DOHH2 (cell line): Measurements from ENCODE around the gene OR8B12.

Source experiments
- H3F3A ChIP-seq: fragments of 200-600 bp; sonication (generic), shearing (Covaris generic); 2 replicates; pipeline ENCODE4 v1.6.0; 2016; ENCODE audit warnings: antibody characterized with exemption, mild to moderate bottlenecking; ENCODE audit not compliant: control insufficient read depth, insufficient read depth
- H3K27ac ChIP-seq: fragments of 200-600 bp; sonication (generic); 2 replicates; pipeline ENCODE4 v1.5.1; 2014; ENCODE audit warnings: low read depth, mild to moderate bottlenecking, low read length, moderate library complexity
- H3K27me3 ChIP-seq: fragments of 200-600 bp; sonication (generic); 2 replicates; pipeline ENCODE4 v1.6.1; 2014; ENCODE audit warnings: mild to moderate bottlenecking, low read length, mixed read lengths; ENCODE audit not compliant: control insufficient read depth
- H3K36me3 ChIP-seq: fragments of 200-600 bp; sonication (generic); 2 replicates; pipeline ENCODE4 v1.6.1; 2014; ENCODE audit warnings: mild to moderate bottlenecking, low read length, moderate library complexity, mixed read lengths; ENCODE audit not compliant: control insufficient read depth
- H3K4me1 ChIP-seq: fragments of 200-600 bp; sonication (generic); 2 replicates; pipeline ENCODE4 v1.6.1; 2014; ENCODE audit warnings: mild to moderate bottlenecking, low read length, mixed read lengths; ENCODE audit not compliant: control insufficient read depth
- H3K4me2 ChIP-seq: fragments of 200-600 bp; sonication (generic); 2 replicates; pipeline ENCODE4 v1.6.0; 2014; ENCODE audit warnings: mild to moderate bottlenecking, low read length, moderate library complexity
- H3K4me3 ChIP-seq: fragments of 200-600 bp; sonication (generic); 2 replicates; pipeline ENCODE4 v1.5.1; 2014; ENCODE audit warnings: mild to moderate bottlenecking, low read length, mixed read lengths
- H3K79me2 ChIP-seq: fragments of 200-600 bp; sonication (generic); 2 replicates; pipeline ENCODE4 v1.6.1; 2014; ENCODE audit warnings: mild to moderate bottlenecking, low read length, mixed read lengths; ENCODE audit not compliant: control insufficient read depth
- H3K9me2 ChIP-seq: fragments of 200-600 bp; sonication (generic); replicated peaks from 2 replicates; pipeline ENCODE4 v1.6.1; 2014; ENCODE audit warnings: mild to moderate bottlenecking, low read length, mixed read lengths; ENCODE audit not compliant: control insufficient read depth
- H3K9me3 ChIP-seq: fragments of 200-600 bp; sonication (generic); 2 replicates; pipeline ENCODE4 v1.6.1; 2014; ENCODE audit warnings: antibody characterized with exemption, low read length, mixed read lengths; ENCODE audit not compliant: control insufficient read depth, insufficient read depth
- H4K20me1 ChIP-seq: fragments of 200-600 bp; sonication (generic); 2 replicates; pipeline ENCODE4 v1.6.0; 2014; ENCODE audit warnings: low read depth, mild to moderate bottlenecking, antibody characterized with exemption, low read length, moderate library complexity; ENCODE audit not compliant: control insufficient read depth, insufficient read depth
- EZH2phosphoT487 ChIP-seq: fragments of 200-600 bp; sonication (generic); IDR thresholded peaks from 2 replicates; pipeline ENCODE4 v1.6.1; 2017; ENCODE audit warnings: borderline replicate concordance, mild to moderate bottlenecking, antibody characterized with exemption, low read length, moderate library complexity, mixed read lengths
- TF ChIP-seq, protein P1 (sequence below): fragments of 200-600 bp; sonication (generic); IDR thresholded peaks from one replicate; pipeline ENCODE4 v1.5.1; 2014; ENCODE audit warnings: antibody characterized with exemption, mild to moderate bottlenecking, low read depth, low read length; ENCODE audit not compliant: poor library complexity, severe bottlenecking

Gene OR8B12

DNA sequence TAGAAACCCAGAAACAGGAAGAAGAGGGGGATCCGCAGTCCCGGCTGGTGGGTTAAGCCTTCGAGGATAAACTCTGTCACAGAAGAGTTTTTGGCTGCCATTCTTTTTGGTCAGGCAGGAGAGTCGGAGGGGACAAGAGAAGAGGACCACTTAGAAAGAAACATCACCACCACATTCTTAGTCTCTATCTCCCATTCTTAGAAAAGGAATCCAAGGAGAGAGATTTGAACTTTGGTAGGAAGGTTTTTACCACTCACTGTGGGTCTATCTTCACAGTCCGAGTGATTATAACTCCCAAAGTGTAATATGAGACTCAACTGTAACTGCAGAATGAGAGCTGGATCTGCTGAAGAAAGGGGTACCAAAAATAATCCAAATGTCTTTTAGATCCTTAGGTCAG lies at the start of gene OR8B12:
TSS of gene OR8B12 (minus strand) at position 101 of the 400 bp plus-strand sequence. CDS start at position 101, 0 bp downstream.
- Histone ChIP-seq H3K9me2 (no peaks in the 10 kb centered on the region), H3K36me3 (no peaks in the 10 kb centered on the region), H4K20me1 (no peaks in the 10 kb centered on the region), H3K9me3 (no peaks in the 10 kb centered on the region), H3K79me2 (no peaks in the 10 kb centered on the region), H3F3A (no peaks in the 10 kb centered on the region), H3K27me3 (no peaks in the 10 kb centered on the region), H3K4me2 (no peak within 1 kb of the TSS), H3K4me1 (no peaks in the 10 kb centered on the region), H3K4me3 (no peak within 1 kb of the TSS), H3K27ac (no peak within 1 kb of the TSS)
- TF ChIP-seq EZH2phosphoT487 = no peak
- TF ChIP-seq, protein P1, sequence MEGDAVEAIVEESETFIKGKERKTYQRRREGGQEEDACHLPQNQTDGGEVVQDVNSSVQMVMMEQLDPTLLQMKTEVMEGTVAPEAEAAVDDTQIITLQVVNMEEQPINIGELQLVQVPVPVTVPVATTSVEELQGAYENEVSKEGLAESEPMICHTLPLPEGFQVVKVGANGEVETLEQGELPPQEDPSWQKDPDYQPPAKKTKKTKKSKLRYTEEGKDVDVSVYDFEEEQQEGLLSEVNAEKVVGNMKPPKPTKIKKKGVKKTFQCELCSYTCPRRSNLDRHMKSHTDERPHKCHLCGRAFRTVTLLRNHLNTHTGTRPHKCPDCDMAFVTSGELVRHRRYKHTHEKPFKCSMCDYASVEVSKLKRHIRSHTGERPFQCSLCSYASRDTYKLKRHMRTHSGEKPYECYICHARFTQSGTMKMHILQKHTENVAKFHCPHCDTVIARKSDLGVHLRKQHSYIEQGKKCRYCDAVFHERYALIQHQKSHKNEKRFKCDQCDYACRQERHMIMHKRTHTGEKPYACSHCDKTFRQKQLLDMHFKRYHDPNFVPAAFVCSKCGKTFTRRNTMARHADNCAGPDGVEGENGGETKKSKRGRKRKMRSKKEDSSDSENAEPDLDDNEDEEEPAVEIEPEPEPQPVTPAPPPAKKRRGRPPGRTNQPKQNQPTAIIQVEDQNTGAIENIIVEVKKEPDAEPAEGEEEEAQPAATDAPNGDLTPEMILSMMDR = no peak

GRCh38 chr11:124592627-124593026 lies 49.2 kb upstream of the OR8B12 start:
- no peaks in the 10 kb centered on the region for H3F3A ChIP-seq
- no peaks in the 10 kb centered on the region for H3K36me3 ChIP-seq
- no peaks in the 10 kb centered on the region for H3K79me2 ChIP-seq
- H3K27me3 ChIP-seq = peaks cover 16% of the 10 kb centered on the region
- no peaks in the 10 kb centered on the region for H4K20me1 ChIP-seq
- H3K9me3 ChIP-seq = no peaks in the 10 kb centered on the region
- H3K4me2 ChIP-seq = no peak overlapping the region
- H3K27ac ChIP-seq = no peak overlapping the region
- no peaks in the 10 kb centered on the region for H3K4me1 ChIP-seq
- no peak for TF ChIP-seq EZH2phosphoT487
- TF ChIP-seq, protein P1 = no peak
- no peak overlapping the region for H3K4me3 ChIP-seq
- H3K9me2 ChIP-seq = no peaks in the 10 kb centered on the region

DNA sequence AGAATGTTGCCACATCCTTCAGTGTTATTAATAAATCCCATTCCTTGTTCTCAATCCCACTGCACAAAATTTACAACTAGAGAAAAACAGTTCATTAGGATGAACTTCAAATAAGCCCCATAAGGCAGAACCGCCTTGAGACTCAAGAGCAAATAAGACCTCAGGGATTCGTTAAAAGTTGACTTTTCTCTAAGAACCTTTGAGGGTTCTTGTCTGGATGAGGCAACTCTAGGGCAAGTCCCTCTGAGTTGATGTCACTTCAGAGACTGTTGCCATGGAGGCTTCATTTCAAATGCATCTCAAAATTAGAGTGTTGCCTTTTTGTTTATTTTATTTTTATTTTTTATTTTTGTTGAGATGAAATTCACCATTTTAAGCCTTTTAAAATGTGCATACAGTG lies 48.0 kb upstream of the OR8B12 start:
- H3K9me3 ChIP-seq = no peaks in the 10 kb centered on the region
- TF ChIP-seq, protein P1 = no peak
- no peak for TF ChIP-seq EZH2phosphoT487
- H3K9me2 ChIP-seq = no peaks in the 10 kb centered on the region
- H3K4me1 ChIP-seq = no peaks in the 10 kb centered on the region
- no peaks in the 10 kb centered on the region for H3F3A ChIP-seq
- no peak overlapping the region for H3K27ac ChIP-seq
- H3K36me3 ChIP-seq = no peaks in the 10 kb centered on the region
- H3K79me2 ChIP-seq = no peaks in the 10 kb centered on the region
- H4K20me1 ChIP-seq = no peaks in the 10 kb centered on the region
- H3K27me3 ChIP-seq = peaks cover 8% of the 10 kb centered on the region; the same call in 1 of the 2 replicates
- no peak overlapping the region for H3K4me2 ChIP-seq
- no peak overlapping the region for H3K4me3 ChIP-seq
